HG02938 (cell line): ENCODE results near the gene NEB.

Source experiments
- ATAC-seq: cut with Tn5 transposase; IDR thresholded peaks from one replicate; pipeline ENCODE4 v1.9.1; 2021; ENCODE audit warnings: mild to moderate bottlenecking, moderate library complexity; ENCODE audit not compliant: unreplicated experiment

NEB gene

DNA sequence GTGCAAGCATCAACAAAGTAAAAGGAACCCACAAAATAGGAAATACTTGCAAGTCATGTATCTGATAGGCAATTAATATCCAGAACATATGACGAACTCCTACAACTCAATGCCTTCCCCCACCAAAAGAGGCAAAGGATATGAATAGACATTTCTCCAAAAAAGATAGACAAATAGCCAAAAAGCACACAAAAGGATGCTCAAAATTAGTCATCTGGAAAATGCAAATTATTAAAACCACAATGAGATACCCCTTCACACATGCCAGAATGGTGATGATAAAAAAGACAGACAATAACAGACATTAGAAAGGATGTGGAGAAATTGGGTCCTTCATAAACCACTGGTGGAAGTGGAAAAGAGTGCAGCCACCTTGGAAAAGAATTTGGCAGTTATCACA is 248.2 kb downstream of the NEB start:
- ATAC-seq: no peak

DNA sequence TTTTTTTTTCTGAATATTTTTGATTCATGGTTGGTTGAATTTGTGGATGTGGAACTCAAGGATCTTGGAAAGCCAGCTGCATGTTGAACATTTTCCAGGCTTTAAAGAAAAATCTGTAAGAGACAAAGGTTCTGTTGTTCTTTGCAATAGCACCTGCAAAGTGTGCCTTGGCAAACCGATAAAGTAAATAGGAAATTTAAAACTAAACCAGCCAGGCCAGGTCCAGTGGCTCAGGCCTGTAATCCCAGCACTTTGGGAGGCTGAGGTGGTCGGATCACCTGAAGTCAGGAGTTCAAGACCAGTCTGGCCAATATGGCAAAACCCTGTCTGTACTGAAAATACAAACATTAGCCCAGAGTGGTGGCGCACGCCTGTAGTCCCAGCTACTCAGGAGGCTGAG is 250.2 kb downstream of the NEB start:
- ATAC-seq: no peak

DNA sequence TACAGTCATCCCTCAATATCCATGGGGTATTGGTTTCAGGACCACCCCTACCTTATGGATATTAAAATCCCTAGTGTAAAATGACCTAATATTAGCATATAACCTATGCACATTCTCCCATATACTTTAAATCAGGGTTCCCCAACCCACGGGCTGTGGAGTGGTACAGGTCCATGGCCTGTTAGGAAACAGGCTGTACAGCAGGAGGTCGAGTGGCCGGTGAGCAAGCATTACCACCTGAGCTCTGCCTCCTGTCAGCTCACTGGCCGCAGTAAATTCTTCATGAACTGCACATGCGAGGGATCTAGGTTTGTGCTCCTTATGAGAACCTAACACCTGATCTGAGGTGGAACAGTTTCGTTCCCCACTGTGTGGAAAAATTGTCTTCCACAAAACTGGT is 250.7 kb downstream of the NEB start:
- ATAC-seq: no peak

DNA sequence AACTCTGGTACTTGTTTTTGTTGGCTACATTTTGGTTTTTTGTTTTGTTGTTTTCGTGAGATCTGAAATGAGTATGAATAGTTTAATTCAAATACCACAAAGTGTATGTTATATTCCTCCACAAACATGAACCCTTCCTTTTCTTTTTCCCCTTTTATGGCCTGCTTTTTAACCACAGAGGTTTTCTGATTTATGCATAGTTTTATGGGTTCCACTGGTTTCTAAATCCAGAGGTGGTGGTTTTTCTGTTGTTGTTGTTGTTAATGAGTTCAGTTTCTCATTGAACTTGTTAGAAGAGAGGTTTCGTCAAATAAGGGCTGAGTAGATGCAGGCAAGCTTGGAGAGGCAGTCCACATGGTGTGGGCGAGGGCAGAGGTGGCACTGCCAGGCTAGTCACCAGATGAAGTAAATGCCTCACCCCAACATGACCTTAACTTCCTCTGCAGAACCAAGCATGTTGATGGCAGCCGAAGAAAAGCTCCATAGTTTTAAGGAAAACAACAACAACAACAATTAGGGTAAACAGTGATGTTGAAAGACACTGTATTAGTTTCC is 252.0 kb downstream of the NEB start:
- no peak for ATAC-seq

DNA sequence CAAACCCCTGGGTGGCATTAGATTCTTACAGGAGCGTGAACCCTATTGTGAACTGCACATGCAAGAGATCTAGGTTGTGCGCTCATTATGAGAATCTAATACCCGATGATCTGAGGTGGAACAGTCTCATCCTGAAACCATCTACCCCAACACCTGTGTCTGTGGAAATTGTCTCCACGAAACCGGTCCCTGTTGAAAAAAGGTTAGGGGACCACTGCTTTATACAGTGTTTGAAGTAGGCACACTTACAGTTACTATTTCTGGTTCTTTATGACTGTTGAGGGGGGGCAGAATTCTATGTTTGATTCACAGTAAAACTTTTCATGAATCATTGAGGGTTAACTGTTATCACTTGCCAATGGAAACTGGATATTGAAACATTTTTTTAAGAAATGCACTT is 252.5 kb downstream of the NEB start:
- no peak for ATAC-seq

DNA sequence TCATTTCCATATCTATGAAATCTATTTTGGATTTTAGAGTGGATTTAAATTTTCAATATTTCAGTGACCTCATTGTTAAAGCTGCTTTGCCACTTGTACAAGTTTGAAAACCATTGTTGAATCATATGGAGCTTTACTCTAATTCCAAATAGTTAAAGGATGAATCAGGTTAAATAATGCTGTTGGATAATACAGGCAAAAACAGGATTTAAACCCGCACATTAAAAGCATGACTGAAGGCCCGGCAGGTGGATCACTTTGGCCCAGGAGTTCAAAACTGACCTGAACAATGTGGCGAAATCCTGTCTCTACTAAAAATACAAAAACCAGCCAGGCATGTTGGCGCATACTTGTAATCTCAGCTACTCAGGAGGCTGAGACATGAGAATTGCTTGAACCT is 256.3 kb downstream of the NEB start:
- no peak for ATAC-seq

DNA sequence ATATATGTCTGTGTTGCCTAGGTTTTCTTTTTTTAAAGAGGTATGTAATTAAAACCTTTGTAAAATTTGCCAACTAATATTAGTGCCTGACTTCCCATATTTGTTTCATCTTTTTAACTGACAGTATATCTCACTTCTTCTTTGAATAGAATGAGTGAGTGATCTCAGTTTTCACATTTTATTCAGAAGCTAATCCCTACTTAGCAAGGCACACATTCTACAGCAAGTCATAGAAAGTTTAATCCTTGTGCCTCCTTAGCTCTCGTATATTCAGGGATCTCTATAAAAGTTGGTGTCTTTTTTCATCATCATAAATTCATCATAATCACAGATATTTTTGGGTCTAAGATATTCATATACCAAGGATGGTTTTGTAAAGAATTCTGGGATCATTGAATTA is 258.0 kb downstream of the NEB start:
- ATAC-seq: no peak

DNA sequence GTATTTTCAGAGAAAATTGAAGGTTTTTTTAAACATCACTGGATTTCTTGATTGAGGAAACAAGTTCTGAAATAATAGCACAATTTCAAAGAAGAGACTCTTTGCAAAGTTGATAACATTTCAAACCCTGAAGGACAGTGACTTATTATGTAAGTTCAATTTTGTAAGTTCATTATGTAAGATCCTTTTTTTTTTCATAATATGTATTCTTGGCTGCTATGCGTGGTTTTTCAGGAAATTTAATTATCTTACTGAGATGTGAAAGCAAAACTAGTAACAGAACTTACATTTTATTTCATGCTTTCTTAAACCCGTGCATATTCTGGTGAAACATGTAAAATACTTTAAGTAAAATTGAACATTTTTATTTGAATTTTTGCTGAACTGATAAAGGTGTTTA is 259.2 kb downstream of the NEB start:
- no peak for ATAC-seq

DNA sequence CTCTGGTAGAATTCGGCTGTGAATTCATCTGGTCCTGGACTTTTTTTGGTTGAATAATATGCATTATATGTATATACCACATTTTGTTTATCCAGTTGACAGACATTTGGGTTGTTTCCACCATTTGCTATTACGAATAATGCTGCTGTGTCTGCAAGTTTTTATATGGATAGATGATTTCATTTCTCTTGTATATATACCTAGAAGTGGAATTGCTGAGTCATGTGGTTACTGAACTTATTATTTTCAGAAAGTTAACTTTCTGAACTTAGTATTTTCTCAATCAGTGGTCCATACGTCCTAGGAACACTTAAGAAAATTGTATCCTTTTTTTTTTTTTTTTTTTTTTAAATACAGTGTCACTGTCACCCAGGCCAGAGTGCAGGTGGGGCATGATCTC is 261.3 kb downstream of the NEB start:
- no peak for ATAC-seq

DNA sequence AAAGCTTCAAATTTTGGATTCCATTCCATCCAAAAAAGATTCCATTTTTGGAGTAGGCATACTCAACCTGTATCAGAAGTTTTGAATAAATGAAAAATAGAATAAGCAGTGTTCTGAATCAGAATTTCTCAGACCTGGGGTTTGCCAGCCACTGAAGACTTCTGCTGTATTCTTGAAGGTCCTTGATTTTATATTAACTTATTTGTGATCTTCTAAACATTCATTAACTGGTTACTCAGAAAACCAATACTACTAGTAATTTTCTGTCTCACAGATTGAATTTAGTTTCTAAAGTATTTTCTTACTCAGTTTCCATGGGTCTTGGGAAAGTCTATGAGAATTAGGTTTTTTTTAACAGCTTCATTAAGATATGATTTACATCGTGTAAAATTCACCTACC is 263.7 kb downstream of the NEB start:
- no peak for ATAC-seq

DNA sequence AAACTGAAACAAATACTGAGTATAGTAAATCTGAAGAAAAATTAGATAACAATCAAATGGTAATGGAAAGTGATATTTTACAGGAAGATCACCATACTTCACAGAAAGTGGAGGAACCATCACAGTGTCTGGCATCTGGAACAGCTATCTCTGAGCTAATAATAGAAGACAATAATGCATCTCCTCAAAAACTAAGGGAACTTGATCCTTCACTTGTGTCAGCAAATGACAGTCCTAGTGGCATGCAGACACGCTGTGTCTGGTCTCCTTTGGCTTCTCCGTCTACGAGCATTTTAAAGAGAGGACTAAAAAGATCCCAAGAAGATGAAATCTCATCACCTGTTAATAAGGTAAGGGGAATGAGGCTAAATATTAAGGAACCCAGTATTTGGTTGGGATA is 268.5 kb downstream of the NEB start:
- no peak for ATAC-seq

DNA sequence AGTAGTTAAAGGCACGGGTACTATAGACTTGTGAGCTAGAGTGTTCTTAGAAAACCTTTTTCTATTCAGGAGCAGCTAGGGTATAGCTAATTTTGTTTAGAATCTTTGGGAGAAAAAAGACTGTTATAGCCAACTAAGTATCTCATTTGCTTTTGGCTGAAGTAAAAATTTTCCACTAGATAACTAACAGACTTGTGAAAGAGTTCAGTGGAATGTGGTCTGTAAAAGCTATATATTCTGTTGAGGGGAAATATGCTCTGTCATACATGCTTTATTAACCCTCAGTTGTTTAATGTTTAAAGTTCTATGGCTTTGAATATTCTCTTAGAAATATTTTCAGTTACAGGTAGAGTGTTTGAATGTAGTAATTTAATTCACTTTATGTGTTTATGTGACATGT is 274.9 kb downstream of the NEB start:
- ATAC-seq: no peak

DNA sequence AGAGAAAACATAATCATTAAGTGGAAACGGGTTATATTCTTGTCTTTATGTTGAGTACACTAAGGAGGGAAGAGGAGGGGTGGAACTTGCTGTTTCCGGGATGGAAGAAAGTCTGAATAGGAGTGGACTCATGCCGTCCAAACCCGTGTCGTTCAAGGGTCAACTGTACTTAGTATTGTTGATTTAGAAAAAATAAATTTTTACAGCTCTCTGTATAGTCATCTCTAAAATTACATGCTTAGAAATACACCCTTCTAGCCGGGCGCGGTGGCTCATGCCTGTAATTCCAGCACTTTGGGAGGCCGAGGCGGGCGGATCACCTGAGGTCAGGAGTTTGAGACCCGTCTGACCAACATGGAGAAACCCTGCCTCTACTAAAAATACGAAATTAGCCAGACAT is 295.1 kb downstream of the NEB start:
- ATAC-seq: no peak

DNA sequence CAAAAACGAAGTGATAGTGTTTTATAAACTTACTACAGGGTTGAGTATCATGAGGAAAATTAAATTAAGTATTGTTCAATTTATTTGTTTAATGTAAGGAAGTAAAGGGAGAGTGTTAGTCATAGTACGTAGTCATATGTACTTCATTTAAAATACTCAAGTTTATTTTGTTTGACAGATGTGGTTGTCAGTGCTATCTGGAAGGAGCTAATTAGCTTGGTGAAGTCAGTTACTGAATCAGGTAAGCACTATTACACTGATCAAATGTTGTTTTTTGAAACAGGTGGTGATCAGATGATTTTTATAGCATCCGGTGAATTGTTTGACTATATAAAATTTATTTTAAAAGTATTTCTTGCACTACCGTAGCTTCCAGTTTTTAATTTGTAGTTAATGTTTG is 295.8 kb downstream of the NEB start:
- ATAC-seq: no peak

DNA sequence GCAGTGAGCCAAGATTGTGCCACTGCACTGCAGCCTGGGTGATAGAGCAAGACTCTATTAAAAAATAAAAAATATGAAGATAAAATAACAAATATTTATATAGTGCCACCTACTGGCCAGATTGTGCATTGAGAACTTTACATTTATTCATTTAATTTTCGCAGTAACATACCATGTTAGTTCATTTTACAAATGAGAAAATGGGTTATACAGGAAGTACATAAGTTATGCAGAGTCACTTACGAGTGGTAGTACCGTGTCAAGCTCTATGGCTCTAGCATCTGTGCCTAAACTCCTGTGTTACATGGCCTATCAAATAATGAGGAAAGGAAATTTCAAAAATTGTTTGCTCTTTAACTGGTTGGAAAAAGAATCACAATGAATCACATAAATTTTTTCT is 296.6 kb downstream of the NEB start:
- ATAC-seq: no peak
